Lower lobe of right lung (tissue), 2 donors: ENCODE data around the gene JHY. TPM values are rescaled to one million over a fixed set of nuclear protein-coding genes. Genes with fewer than 3 reads are reported as not detected.
A peak's percentile ranks its signal among the peaks of the same experiment; 100 is the strongest.
"Not testable (repeated sequence)": the region's sequence is repeated elsewhere in the genome, so short reads cannot be mapped to it uniquely, and the experiment has no call there.

Experiments
- ATAC-seq, 2 donors: fragments of 200-7000 bp; cut with Tn5 transposase; one replicate each; pipeline ENCODE4 v1.9.1; 2020 to 2022; ENCODE audit warnings: mild to moderate bottlenecking in 2 of 2, moderate library complexity in 2 of 2
- DNase-seq: peaks from one replicate; pipeline ENCODE4 v3.0.0-alpha.2; 2020
- H3K27ac ChIP-seq: fragments of 200-600 bp; one replicate; pipeline ENCODE4 v1.8.0; 2022
- H3K27me3 ChIP-seq: fragments of 200-600 bp; one replicate; pipeline ENCODE4 v1.8.0; 2022; ENCODE audit warnings: low read depth
- H3K36me3 ChIP-seq: fragments of 200-600 bp; one replicate; pipeline ENCODE4 v1.8.0; 2022; ENCODE audit warnings: mild to moderate bottlenecking
- H3K4me1 ChIP-seq: fragments of 200-600 bp; one replicate; pipeline ENCODE4 v1.8.0; 2022
- H3K4me3 ChIP-seq: fragments of 200-600 bp; one replicate; pipeline ENCODE4 v1.8.0; 2022; ENCODE audit warnings: mild to moderate bottlenecking
- H3K9me3 ChIP-seq: fragments of 200-600 bp; one replicate; pipeline ENCODE4 v1.8.0; 2022
- CTCF ChIP-seq: fragments of 200-600 bp; IDR thresholded peaks from one replicate; pipeline ENCODE4 v1.8.0; 2022; ENCODE audit warnings: antibody characterized with exemption, mild to moderate bottlenecking
- intact Hi-C: fragments of 100-400 bp; cut with DNase I; formaldehyde crosslinking; loops from one replicate; pipeline ENCODE4 v1.11.0; 2022
- total RNA-seq: library from RNA; stranded (reverse); fragmentation: NEBNext Ultra II Directional; extraction: Animal tissue kit (Norgen Biotek cat#: 25700); gene quantifications from one replicate; pipeline ENCODE4 v1.2.1, GENCODE V29; 2021
- donor health status: DM: no; HTN: yes; CAD: no; lungs with severe emphysema.

Gene JHY
- total RNA-seq, 1 donor from 2014 or later = 10.4 TPM

GRCh38 chr11:122852796-122853160 is 29.8 kb upstream of the JHY start:
- Histone ChIP-seq H3K27me3 (no peaks in the 10 kb centered on the region), H3K36me3 (no peaks in the 10 kb centered on the region), H3K4me1 (no peaks in the 10 kb centered on the region), H3K27ac (no peak overlapping the region), H3K9me3 (no peaks in the 10 kb centered on the region), H3K4me3 (no peak overlapping the region)
- no peak for DNase-seq
- intact Hi-C loops = loop anchor here (10.0 kb wide), 2 partner anchors 58 to 218 kb away; no protein-coding TSS in a partner anchor
- no peak for ATAC-seq
- no peak for TF ChIP-seq CTCF

GRCh38 chr11:122853261-122853660 is 29.3 kb upstream of the JHY start:
- no peaks in the 10 kb centered on the region for H3K9me3 ChIP-seq
- H3K36me3 ChIP-seq = no peaks in the 10 kb centered on the region
- TF ChIP-seq CTCF = no peak
- no peak for ATAC-seq
- H3K4me3 ChIP-seq = no peak overlapping the region
- H3K4me1 ChIP-seq = no peaks in the 10 kb centered on the region
- H3K27ac ChIP-seq = no peak overlapping the region
- intact Hi-C loops = loop anchor here (10.0 kb wide), 2 partner anchors 58 to 218 kb away; no protein-coding TSS in a partner anchor
- no peak for DNase-seq
- H3K27me3 ChIP-seq = no peaks in the 10 kb centered on the region

GRCh38 chr11:122853971-122854446 is 28.6 kb upstream of the JHY start:
- Histone ChIP-seq H3K4me1 (no peaks in the 10 kb centered on the region), H3K4me3 (no peak overlapping the region), H3K27me3 (no peaks in the 10 kb centered on the region), H3K36me3 (no peaks in the 10 kb centered on the region), H3K9me3 (no peaks in the 10 kb centered on the region), H3K27ac (no peak overlapping the region)
- ATAC-seq = peak; percentile 46 to 63
- TF ChIP-seq CTCF = peak; percentile 75
- intact Hi-C loops = loop anchor here (10.0 kb wide), 2 partner anchors 59 to 219 kb away; no protein-coding TSS in a partner anchor
- DNase-seq = no peak

GRCh38 chr11:122861631-122862030 is 20.9 kb upstream of the JHY start:
- TF ChIP-seq CTCF = no peak
- intact Hi-C loops = loop anchor here (5.0 kb wide), 1 partner anchor 161 kb away; no protein-coding TSS in a partner anchor
- no peak overlapping the region for H3K27ac ChIP-seq
- no peak for DNase-seq
- no peaks in the 10 kb centered on the region for H3K9me3 ChIP-seq
- ATAC-seq = no peak
- H3K4me3 ChIP-seq = no peak overlapping the region
- H3K27me3 ChIP-seq = peaks cover 6% of the 10 kb centered on the region
- no peaks in the 10 kb centered on the region for H3K4me1 ChIP-seq
- no peaks in the 10 kb centered on the region for H3K36me3 ChIP-seq

- Histone ChIP-seq H3K36me3 (no peaks in the 10 kb centered on the region), H3K27ac (no peak overlapping the region), H3K4me1 (no peaks in the 10 kb centered on the region), H3K9me3 (no peaks in the 10 kb centered on the region), H3K4me3 (no peak overlapping the region), H3K27me3 (peaks cover 6% of the 10 kb centered on the region)
- DNase-seq (no peak), ATAC-seq (no peak)
- TF ChIP-seq CTCF = no peak
- intact Hi-C loops = loop anchor here (5.0 kb wide), 1 partner anchor 160 kb away; no protein-coding TSS in a partner anchor
These were observed 20.5 kb upstream of the JHY start for GRCh38 chr11:122862091-122862490.

GRCh38 chr11:122863154-122863553 is 19.4 kb upstream of the JHY start:
- H3K4me3 ChIP-seq, H3K27ac ChIP-seq, DNase-seq, H3K4me1 ChIP-seq, H3K9me3 ChIP-seq, ATAC-seq, H3K36me3 ChIP-seq, H3K27me3 ChIP-seq: not testable (repeated sequence)
- intact Hi-C loops = loop anchor here (5.0 kb wide), 1 partner anchor 159 kb away; no protein-coding TSS in a partner anchor
